RPMI7951 (cell line): Measurements from ENCODE around the gene P2RY8. TPM values are rescaled to one million over a fixed set of nuclear protein-coding genes. Genes with fewer than 3 reads are reported as not detected.
"Not testable (repeated sequence)": the region's sequence is repeated elsewhere in the genome, so short reads cannot be mapped to it uniquely, and the experiment has no call there.

Experiments used
- DNase-seq: peaks from one replicate; pipeline ENCODE4 v3.0.0-alpha.2; 2012; ENCODE audit warnings: low read depth
- total RNA-seq: library from RNA; depleted of rRNA; stranded (reverse); fragments of >200 nt; shearing (Covaris generic); gene quantifications from 2 replicates; pipeline ENCODE4 v1.2.3, GENCODE V29; 2014

P2RY8 gene
- total RNA-seq, 1 experiment from 2014 or later: not detected

- no peak for DNase-seq
These were observed 71.4 kb downstream of the P2RY8 start for GRCh38 chrX:1465286-1466231.

- DNase-seq: no peak
These were observed 72.1 kb downstream of the P2RY8 start for GRCh38 chrX:1464971-1465285.

- DNase-seq: peak; percentile 65
These were observed 72.7 kb downstream of the P2RY8 start for GRCh38 chrX:1464041-1464970.

GRCh38 chrX:1463581-1463980 is 73.4 kb downstream of the P2RY8 start:
- no peak for DNase-seq

- DNase-seq: peak; percentile 85
These were observed 74.3 kb downstream of the P2RY8 start for GRCh38 chrX:1462596-1463251.

GRCh38 chrX:1462110-1462509 is 74.9 kb downstream of the P2RY8 start:
- no peak for DNase-seq

GRCh38 chrX:1455948-1456280 is 81.1 kb downstream of the P2RY8 start:
- DNase-seq: no peak

GRCh38 chrX:1453951-1454785 is 82.8 kb downstream of the P2RY8 start:
- peak; percentile 58 for DNase-seq

GRCh38 chrX:1453395-1453783 is 83.6 kb downstream of the P2RY8 start:
- DNase-seq: no peak

GRCh38 chrX:1452516-1453394 is 84.2 kb downstream of the P2RY8 start, which contains the start of gene ASMTL:
Gene ASMTL (minus strand): TSS chrX:1452909. CDS start chrX:1452840, 69 bp downstream.
- peak; percentile 87 for DNase-seq

GRCh38 chrX:1451661-1452515 is 85.1 kb downstream of the P2RY8 start:
- DNase-seq: no peak

- no peak for DNase-seq
These were observed 85.7 kb downstream of the P2RY8 start for GRCh38 chrX:1451251-1451660.

- no peak for DNase-seq
These were observed 86.4 kb downstream of the P2RY8 start for GRCh38 chrX:1450361-1451161.

GRCh38 chrX:1449823-1450149 is 87.2 kb downstream of the P2RY8 start:
- no peak for DNase-seq

- no peak for DNase-seq
These were observed 87.8 kb downstream of the P2RY8 start for GRCh38 chrX:1449036-1449822.

GRCh38 chrX:1448573-1449001 is 88.4 kb downstream of the P2RY8 start:
- DNase-seq: not testable (repeated sequence)

GRCh38 chrX:1447969-1448572 is 88.9 kb downstream of the P2RY8 start:
- not testable (repeated sequence) for DNase-seq
